Type B pancreatic cell (in vitro differentiated cells): ENCODE data around the gene AMDHD2. TPM values are rescaled to one million over a fixed set of nuclear protein-coding genes. Genes with fewer than 3 reads are reported as not detected.

Experiments
- DNase-seq: peaks from one replicate; pipeline ENCODE4 v3.0.0; 2021; ENCODE audit warnings: mixed read lengths; ENCODE audit not compliant: unreplicated experiment; ENCODE audit errors: extremely low spot score
- H3K27ac Mint-ChIP-seq: 2 replicates; pipeline ENCODE4 v1.8.0; 2021; ENCODE audit warnings: mild to moderate bottlenecking, mixed read lengths
- H3K27me3 Mint-ChIP-seq: 2 replicates; pipeline ENCODE4 v1.8.0; 2021; ENCODE audit warnings: mixed read lengths
- H3K36me3 Mint-ChIP-seq: 2 replicates; pipeline ENCODE4 v1.8.0; 2021; ENCODE audit warnings: mixed read lengths
- H3K4me1 Mint-ChIP-seq: one replicate; pipeline ENCODE4 v1.8.0; 2021; ENCODE audit warnings: mixed read lengths; ENCODE audit not compliant: unreplicated experiment
- H3K4me3 Mint-ChIP-seq: 2 replicates; pipeline ENCODE4 v1.8.0; 2021; ENCODE audit warnings: mild to moderate bottlenecking, mixed read lengths
- H3K9me3 Mint-ChIP-seq: 2 replicates; pipeline ENCODE4 v1.8.0; 2021; ENCODE audit warnings: mixed read lengths
- CTCF ChIP-seq: fragments of 200-600 bp; sonication (generic); conservative IDR thresholded peaks from 2 replicates; pipeline ENCODE4 v1.5.0; 2021; ENCODE audit warnings: antibody characterized with exemption, mild to moderate bottlenecking
- total RNA-seq: library from RNA; stranded (reverse); gene quantifications from 2 replicates; pipeline ENCODE4 v1.2.1, GENCODE V29; 2021; ENCODE audit warnings: low replicate concordance

Gene AMDHD2
- total RNA-seq, 1 donor from 2014 or later: 46.1 TPM

GRCh38 chr16:2528161-2529060 is 8.2 kb downstream of the AMDHD2 start:
- Mint-ChIP-seq H3K36me3 (no peaks in the 10 kb centered on the region), H3K27me3 (no peaks in the 10 kb centered on the region), H3K27ac (no peak overlapping the region), H3K9me3 (no peaks in the 10 kb centered on the region), H3K4me3 (no peak overlapping the region), H3K4me1 (no peaks in the 10 kb centered on the region)
- no peak for DNase-seq
- TF ChIP-seq CTCF: no peak

GRCh38 chr16:2529061-2529931 is 9.1 kb downstream of the AMDHD2 start:
- TF ChIP-seq CTCF: peak; percentile 24
- Mint-ChIP-seq H3K27me3 (no peaks in the 10 kb centered on the region), H3K27ac (peak overlapping the region; percentile 59), H3K4me1 (no peaks in the 10 kb centered on the region), H3K36me3 (no peaks in the 10 kb centered on the region), H3K4me3 (no peak overlapping the region), H3K9me3 (no peaks in the 10 kb centered on the region)
- peak; percentile 71 for DNase-seq

GRCh38 chr16:2529961-2530628 is 9.9 kb downstream of the AMDHD2 start:
- no peaks in the 10 kb centered on the region for H3K27me3 Mint-ChIP-seq
- no peak overlapping the region for H3K4me3 Mint-ChIP-seq
- H3K4me1 Mint-ChIP-seq: no peaks in the 10 kb centered on the region
- no peaks in the 10 kb centered on the region for H3K9me3 Mint-ChIP-seq
- DNase-seq: no peak
- peak overlapping the region; percentile 78 for H3K27ac Mint-ChIP-seq
- H3K36me3 Mint-ChIP-seq: no peaks in the 10 kb centered on the region
- no peak for TF ChIP-seq CTCF

GRCh38 chr16:2530629-2531318 is 10.6 kb downstream of the AMDHD2 start:
- DNase-seq: no peak
- Mint-ChIP-seq H3K9me3 (no peaks in the 10 kb centered on the region), H3K4me3 (peak overlapping the region; percentile 98), H3K27ac (peak overlapping the region; percentile 99), H3K36me3 (no peaks in the 10 kb centered on the region), H3K27me3 (no peaks in the 10 kb centered on the region), H3K4me1 (no peaks in the 10 kb centered on the region)
- TF ChIP-seq CTCF: no peak

- TF ChIP-seq CTCF: no peak
- Mint-ChIP-seq H3K4me3 (peak within 1 kb of the TSS; percentile 98), H3K36me3 (no peaks in the 10 kb centered on the region), H3K4me1 (peaks cover 4% of the 10 kb centered on the region), H3K9me3 (no peaks in the 10 kb centered on the region), H3K27ac (peak within 1 kb of the TSS; percentile 99), H3K27me3 (no peaks in the 10 kb centered on the region)
- DNase-seq: no peak
Measured at GRCh38 chr16:2531371-2531695, 11.2 kb downstream of the AMDHD2 start, which contains the start of gene CEMP1. TSS of gene CEMP1 (minus strand) at chr16:2531408. CDS start at chr16:2531073, 335 bp downstream.
